Lower leg skin (tissue), 3 donors: ENCODE results near the gene TBC1D21.

Experiments used
- POLR2A ChIP-seq, 2 donors: fragments of 450-650 bp; IDR thresholded peaks; one replicate each; pipeline ENCODE4 v1.6.1; 2016 to 2017; ENCODE audit warnings: antibody characterized with exemption in 2 of 2, mild to moderate bottlenecking in 1 of 2, moderate library complexity in 1 of 2
- TF ChIP-seq, protein P1 (sequence below), 3 donors: fragments of 450-650 bp; IDR thresholded peaks; one replicate each; pipeline ENCODE4 v1.5.1; 2016; ENCODE audit warnings: antibody characterized with exemption in 3 of 3, mild to moderate bottlenecking in 3 of 3, moderate library complexity in 2 of 3

DNA sequence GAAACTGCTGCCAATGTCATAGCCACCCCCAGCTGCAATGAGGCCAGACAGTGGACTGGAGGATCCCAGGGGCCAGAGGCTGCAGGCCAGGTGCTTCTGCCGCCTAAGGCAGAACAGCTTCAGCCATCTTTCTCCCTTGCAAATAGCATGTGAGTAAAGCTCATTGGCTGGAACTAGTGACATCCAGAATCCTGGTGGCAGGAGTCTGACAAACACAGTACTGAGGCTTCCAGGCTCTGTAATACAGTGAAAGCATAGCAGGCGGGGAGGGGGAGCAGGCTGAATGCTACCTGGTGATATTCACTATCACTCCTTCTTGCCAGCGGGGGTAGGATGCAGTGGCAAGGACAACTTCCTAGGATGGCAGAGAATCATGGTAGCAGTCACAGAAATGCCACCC lies 36.5 kb upstream of the TBC1D21 start:
- TF ChIP-seq, protein P1, sequence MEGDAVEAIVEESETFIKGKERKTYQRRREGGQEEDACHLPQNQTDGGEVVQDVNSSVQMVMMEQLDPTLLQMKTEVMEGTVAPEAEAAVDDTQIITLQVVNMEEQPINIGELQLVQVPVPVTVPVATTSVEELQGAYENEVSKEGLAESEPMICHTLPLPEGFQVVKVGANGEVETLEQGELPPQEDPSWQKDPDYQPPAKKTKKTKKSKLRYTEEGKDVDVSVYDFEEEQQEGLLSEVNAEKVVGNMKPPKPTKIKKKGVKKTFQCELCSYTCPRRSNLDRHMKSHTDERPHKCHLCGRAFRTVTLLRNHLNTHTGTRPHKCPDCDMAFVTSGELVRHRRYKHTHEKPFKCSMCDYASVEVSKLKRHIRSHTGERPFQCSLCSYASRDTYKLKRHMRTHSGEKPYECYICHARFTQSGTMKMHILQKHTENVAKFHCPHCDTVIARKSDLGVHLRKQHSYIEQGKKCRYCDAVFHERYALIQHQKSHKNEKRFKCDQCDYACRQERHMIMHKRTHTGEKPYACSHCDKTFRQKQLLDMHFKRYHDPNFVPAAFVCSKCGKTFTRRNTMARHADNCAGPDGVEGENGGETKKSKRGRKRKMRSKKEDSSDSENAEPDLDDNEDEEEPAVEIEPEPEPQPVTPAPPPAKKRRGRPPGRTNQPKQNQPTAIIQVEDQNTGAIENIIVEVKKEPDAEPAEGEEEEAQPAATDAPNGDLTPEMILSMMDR (IDR thresholded peaks at IDR 0.05) = no peak
- no peak for TF ChIP-seq POLR2A (IDR thresholded peaks at IDR 0.05)
